Measurements from ENCODE around the gene PACSIN2. TPM values are rescaled to one million over a fixed set of nuclear protein-coding genes. Genes with fewer than 3 reads are reported as not detected.
"Not testable (repeated sequence)": the region's sequence is repeated elsewhere in the genome, so short reads cannot be mapped to it uniquely, and the experiment has no call there.

The PACSIN2 gene
- total RNA-seq, 1 donor from 2014 or later, result 45.5 TPM

DNA sequence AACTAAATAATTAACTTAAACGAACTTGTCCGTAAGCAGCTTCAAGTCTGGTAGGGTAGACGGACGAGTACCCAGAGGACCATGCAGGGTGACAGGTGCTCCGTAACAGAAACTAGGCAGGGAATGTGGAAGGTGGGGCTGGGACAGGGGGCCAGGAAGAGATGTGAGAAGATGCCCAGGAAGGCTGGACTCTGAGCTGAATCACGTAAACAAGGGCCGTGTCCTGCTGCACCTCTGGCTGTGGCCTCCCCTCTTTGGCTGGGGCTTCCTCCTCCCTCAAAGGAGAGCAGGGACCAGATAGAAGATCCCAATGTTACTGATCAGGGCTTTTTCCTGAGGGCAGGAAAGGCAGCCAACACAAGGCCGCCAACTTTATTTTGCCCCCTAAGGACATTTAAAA is 47.9 kb downstream of the PACSIN2 start:
- DNase-seq (ENCODE audit: low read depth), result no peak

DNA sequence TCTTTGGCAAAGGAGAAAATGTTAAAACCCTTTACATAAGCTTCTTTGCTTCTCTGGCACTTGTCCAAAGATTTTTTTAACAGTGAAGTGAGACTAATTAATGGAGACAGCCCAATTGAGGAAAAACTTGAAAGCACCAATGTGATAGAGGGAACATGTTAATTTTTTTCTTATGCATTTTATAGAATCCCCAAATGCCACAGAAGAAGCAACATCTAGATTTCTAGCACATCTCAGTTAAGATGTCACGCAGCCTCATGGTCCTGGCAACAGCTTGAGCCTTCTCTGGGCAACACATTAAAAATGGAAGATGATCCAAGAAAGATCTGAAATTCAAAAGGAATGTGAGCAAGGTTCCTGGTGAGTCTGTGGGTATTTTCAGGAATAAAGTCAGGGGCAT is 48.5 kb downstream of the PACSIN2 start:
- DNase-seq (ENCODE audit: low read depth), result peak; percentile 55

DNA sequence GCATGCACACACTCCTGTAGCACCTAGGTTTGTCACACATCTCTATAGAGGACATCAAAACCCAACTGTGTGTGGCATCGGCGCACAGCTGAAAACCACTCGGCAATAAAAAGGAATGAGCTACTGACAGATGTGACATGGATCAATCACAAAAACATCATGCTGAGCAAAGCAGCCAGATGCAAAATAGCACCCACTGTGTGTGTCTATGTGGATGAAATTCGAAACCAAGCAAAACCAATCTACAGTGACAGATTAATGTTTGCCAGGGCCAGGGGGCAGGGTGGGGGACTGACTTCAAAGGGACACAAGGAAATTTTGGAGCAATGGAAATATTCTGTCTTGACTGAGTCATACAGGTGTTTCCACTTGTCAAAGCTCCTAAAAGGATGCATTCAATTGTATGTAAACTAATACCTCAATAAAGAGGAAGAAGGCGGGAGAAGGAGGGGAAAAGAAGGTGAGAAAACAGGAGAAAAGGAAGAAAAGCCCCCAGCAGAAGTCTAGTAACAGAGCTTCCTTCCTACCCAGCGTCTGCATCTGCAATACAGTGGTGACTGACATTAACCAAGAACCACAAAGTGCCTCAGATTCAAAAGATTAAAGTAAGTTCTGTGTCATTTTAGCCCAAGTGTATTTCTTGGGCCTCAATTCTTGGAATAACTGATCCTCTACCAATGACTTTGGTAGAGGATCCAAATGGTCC is 49.8 kb downstream of the PACSIN2 start:
- DNase-seq (ENCODE audit: low read depth), result no peak

DNA sequence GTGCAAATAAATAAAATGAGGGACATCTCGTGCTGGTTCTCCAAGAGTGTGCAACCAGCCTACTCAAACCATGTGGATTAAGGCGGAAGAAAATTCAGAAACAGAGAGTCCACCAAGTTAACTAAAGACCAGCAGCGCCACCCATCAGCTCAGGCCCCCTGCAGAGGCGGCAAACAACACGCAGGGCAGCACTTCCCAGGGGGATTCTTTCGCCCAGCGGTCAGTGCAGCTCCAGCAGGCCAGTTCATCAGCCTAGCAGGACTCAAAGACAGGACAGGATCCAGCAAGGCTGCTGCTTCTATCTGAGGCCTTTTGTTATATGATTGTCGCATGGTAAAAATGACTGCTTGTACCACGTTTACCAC is 51.7 kb downstream of the PACSIN2 start:
- DNase-seq (ENCODE audit: low read depth), result no peak

DNA sequence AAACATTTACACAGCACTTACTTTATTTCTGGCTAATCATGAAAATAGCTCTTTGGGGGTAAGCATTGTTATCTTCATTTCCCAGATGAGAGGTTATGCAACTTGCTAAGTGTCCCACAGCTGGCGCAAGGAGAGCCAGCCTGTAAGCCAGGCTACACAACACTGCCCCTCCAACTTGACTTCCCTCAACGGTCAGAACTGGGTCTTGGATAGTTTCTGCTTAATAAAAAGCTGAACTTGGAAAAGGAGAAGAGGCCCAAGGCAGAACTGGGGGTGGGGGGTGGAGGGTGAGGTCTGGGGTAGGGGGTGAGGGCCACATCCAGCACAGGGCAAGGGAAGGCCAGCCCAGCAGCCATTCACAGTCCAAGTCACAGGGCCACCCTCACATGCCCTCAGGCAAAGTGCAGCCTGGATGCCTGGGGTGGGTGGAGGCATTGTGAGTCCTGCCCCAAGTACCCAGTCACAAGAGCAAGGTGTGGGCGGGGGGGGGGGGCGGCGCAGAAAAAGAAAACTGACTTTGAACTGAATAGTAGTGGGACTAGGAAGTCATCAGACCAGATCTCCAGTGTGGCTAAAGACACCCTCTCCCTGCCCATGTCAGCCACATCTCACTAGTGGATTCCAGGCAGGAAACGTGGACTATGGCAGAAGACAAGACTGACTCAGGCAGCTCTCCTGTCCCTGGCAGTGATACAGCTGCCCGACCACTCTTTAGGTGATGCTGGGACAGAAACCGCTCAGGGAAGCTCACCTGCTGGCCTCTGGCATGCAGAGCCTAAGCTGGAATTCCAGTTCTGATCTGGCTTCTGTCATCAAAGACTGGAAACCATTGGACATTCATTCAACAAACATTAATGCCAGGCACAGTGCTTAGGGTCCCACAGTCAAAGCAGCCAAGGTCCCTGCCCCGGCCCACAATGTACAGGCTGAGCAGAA is 52.4 kb downstream of the PACSIN2 start:
- DNase-seq (ENCODE audit: low read depth), result no peak

DNA sequence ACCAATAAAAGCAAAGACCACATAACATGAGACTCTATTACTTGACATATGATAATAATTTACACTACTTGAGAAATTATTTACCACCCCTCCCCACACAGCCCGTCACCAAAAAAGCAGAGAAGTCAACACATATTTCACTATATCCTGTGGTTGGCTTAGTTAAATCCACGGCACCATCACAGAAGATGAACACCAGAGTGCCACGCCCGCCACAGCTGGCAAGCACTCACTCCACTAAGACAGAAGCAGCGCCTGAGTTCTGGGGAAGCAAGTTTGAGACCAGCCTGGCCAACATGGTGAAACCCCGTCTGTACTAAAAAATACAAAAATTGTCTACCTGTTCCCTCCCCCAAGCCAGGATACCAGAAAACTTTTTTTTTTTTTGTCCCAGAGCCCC is 53.1 kb downstream of the PACSIN2 start:
- no peak for DNase-seq (ENCODE audit: low read depth)

DNA sequence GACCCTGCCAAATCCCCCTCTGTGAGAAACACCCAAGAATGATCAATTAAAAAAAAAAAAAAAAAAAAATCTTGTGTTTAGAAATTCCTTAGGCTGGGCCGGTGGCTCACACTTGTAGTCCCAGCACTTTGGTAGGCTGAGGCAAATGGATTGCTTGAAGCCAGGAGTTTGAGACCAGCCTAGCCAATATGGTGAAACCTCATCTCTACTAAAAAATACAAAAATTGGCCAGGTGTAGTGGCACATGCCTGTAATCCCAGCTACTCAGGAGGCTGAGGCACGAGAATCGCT is 53.6 kb downstream of the PACSIN2 start:
- DNase-seq (ENCODE audit: low read depth), result not testable (repeated sequence)

DNA sequence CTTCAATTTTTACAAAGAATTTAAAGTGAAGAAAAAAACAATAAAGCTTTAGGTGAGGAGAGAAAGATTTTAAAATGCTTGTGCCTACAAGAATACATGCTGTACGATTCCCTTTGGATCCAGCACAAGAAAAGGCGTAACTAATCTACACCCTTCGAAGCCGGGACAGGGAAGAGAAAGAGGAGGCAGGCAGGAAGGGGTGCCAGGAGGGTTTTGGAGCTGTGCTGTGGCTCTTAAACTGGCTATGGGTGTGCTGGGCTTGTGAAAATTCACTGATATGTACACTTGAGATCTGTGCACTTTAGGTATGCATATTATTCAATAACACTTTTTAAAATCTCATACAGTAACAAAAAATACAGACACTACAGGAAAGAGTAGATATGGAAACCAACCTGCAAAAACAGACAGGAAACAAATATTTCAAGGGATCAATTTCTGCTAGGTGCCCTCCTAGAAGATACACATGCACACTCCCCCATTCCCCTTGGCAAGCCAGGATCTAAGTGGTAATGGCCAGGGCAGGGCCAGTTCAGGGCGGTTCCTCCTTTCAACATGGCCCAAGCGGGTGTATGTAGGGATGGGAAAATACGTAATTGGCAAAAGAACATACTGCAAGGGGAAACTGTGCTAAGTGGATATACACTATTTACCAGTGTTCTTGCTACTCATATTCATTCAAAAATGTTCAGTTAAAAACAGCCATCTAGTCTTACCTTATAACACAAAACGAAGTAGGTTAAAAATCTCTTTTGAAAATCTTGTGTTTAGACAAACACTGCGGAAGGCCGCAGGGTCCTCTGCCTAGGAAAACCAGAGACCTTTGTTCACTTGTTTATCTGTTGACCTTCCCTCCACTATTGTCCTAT is 54.2 kb downstream of the PACSIN2 start:
- no peak for DNase-seq (ENCODE audit: low read depth)

DNA sequence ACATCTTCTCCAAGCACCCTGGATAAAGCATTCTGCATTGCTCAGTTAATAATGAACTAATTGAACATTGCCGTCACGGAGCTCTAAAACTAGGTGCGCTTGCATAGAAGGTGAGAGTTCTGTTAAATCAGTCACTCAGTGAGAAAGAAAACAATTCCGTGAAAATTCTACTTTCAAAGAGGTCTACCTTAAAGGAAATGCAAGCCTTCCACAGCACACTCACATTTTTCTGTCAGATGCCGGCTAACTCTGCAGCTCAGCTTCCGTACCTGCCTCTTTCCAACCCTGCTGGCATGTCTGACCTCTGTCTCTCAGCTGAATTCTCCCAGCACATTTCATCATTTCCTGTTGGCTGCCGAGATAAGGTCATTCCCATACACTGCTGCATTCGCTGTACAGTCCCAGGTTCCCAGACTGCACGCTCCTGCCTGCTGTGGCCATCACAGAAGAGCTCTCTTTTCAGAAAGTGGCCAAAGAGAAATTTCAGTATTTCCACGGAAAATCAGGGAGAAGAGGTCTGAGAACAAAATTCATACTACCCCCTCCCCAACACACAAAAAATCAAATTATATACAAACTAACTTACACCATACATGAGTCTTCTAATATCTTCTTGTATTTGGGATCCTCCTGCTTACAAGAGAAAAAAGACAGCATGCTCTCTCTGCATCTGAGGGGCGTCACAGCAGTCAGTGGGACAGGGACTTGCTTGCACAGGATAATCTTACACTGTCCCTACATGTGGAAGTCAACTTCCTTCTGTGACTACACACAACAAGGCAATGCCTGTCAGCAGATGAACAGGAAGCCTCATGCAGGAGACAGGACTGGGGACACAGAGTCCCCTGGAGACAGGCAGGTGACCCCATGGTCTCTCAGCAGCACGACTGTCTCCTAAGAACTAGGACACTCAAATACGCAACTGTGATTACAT is 55.1 kb downstream of the PACSIN2 start:
- no peak for DNase-seq (ENCODE audit: low read depth)

DNA sequence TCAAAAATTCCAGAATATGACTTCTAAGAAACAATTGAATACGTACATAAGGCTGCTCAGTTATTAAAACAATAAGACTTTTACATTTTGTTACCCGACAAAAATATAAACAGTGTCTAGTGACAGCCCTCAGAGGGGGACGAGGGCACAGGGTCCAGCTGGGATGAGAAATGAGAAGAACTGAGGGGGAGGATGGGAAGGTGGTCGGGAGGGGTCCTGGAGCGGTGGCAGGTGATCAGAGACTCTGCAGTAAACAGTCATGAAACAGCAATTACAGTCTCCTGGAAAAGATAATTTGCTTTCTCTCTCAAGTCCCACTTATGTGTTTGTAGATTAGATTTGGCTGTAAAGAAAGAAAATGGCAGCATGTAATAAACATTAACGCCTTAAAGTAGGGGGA is 56.0 kb downstream of the PACSIN2 start:
- DNase-seq (ENCODE audit: low read depth), result no peak

DNA sequence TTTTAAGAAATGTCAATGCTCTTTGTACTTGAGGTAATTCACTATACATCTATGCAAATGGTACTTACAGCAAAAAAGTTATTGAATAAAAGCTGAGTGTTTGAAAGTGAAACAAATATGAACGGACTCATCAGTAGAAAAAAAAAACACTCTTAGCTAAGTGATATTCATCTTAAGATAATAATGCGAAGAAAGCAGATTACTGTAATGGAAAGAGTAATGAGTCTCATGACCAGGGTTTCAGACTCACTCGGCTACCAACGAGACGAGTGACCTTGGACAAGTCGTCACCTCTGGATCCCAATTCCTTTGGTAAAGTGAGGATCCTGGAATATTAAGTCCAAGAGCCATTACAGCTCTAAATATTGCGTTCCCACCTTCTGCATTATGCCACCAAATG is 57.0 kb downstream of the PACSIN2 start:
- no peak for DNase-seq (ENCODE audit: low read depth)

DNA sequence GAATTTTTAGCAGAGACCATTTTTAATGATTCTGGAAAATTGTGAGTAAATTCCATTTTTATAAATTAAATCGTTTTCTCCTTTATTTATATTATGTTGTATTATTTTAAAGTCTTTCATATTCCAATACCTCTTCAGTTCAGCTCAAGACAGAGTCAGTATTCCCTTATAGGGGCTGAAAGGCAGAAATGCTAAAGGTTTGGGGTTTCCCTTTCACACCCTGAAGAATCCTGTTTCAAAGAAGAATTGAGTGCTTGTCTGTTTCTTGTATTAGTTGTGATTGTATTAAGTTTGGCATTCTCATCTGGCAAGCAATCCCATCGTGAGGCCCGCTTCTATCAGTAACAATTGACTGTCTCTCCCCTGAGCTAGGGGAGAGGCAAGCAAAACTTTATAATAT is 57.4 kb downstream of the PACSIN2 start:
- no peak for DNase-seq (ENCODE audit: low read depth)

DNA sequence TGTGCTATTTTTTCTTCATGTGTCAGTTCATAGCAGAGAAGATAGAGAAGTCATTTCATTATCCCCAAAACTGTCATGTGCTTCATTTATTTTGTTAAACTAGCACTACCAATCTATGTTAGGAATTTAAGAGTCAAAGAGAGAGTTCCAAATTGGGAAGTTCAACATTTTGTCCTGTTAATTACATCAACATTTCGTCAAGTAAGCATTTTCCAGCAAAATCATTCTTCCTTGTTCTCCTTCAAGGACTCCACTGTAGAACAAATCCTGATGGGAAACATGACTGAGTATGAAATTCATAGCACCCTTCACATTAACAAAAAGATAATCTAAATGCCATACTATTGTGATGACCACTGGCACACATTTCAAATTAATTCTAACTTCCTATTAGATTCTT is 59.1 kb downstream of the PACSIN2 start:
- no peak for DNase-seq (ENCODE audit: low read depth)

DNA sequence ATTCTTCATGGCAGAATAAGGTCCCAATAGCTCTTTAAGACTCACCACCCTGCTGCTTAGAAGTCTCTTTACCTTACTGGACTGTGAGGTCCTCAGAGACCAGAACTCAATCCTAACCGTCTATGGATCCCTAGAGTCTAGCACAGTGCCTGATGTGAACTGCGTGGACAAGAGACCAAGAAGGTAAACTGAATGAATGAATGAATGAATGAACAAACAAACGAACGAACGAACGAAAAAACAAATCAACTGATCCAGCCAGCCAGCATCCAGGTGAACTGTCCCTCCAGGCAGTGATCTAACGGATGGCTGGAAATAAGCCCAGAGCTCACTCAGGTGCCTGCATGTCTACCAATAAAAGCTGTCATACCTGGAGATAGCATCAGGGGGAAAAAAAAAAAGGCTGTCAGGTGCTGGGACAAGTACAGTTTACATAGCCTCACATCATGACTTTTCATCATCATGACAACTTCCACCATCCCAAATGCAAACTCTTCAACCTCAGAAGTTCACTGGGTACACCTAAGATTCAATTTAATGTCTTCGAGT is 59.8 kb downstream of the PACSIN2 start:
- DNase-seq (ENCODE audit: low read depth), result no peak

DNA sequence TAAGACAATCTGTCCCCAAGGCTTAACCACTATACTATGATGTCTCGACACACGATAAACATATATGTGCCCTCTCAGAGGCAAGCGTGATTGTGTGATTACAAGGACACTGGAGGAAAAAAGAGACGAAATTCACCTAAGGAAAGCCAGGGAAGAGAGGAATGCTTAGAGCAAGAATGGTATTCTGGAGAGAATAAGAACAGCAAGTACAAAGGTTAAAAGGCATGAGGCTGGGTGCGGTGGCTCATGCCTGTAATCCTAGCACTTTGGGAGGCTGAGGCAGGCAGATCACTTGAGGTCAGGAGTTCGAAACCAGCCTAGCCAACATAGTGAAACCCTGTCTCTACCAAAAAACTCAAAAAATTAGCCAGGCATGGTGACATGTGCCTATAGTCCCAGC is 61.2 kb downstream of the PACSIN2 start:
- DNase-seq (ENCODE audit: low read depth), result not testable (repeated sequence)

DNA sequence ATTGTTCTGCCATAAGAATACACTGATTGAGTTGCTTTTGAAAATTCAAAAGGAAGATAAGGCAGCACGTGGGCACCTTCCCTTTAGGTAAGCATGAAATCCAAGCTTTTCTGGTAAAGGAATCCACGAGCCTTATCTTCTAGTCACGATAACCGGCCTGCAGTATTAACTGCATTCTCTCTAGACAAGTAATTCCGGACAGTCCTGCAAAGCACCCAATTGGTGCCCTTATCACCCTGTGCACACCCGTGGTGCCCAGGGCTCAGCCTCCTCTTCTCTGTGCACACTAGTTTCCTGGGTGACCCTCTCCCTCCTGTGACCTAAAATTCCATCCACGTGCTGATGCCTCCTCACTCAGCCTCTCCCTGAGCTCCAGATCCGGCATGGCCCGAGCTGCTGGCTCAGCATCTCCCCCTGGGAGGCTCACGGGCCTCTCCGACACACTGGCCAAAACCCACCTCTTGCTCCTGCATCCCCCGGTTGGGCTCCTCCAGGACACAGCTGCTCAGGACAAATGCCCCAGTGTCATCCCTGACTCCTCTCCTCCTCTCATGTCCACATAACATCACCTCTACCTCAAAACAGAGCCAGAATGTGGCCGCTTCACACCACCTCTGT is 63.7 kb downstream of the PACSIN2 start:
- DNase-seq (ENCODE audit: low read depth), result no peak

DNA sequence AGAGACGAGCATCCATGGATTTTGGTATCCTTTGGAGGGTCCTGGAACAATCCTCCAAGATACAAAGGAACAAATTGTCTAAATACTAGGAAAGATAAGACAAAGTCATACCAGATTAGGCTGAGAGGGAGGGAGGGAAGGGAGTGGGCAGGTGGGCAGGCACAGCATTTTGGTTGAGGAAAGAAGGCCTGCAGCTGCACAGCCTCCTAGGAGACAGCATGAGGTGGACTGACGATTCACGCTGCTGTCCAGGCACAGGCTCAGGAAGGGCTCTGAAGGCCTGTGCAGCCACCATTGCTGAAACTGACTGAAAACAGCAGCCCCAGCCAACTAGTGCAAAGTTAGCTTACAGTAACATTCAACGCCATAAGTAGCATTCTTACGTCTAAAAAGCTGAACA is 64.7 kb downstream of the PACSIN2 start:
- DNase-seq (ENCODE audit: low read depth), result no peak

DNA sequence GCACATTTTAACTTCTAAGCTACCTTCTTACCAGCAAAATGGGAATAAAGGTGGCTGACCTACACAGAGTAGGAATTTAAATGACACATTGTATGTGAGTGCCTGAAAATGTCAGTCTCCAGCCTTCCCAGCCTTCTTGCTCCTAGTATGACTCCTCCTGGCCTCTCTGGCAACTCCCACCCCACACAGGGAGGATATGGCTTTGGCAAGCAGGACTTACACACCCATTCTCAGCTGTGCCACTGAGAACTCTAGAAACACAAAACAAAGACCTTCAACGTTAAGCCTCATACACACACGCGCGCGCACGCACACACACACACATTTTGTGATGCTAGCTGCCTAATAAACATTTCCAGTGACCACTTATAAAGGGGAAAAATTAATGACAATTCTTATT is 65.8 kb downstream of the PACSIN2 start:
- no peak for DNase-seq (ENCODE audit: low read depth)

DNA sequence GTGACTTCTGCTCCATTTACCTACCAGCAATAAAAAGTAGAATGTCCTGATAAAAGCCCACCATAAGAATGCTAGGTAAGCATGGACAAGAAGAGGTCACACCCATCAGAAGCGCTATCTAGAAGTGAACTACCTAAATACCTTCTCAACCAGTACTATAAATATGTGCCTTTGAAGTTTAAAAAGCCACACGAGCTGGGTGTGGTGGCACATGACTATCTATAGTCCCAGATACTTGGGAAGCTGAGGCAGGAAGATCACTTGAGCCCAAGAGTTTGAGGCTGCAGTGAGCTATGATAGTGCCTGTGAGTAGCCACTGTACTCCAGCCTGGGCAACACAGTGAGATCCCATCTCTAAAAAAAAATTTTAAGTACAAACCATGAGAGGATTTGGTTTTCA is 66.7 kb downstream of the PACSIN2 start:
- DNase-seq (ENCODE audit: low read depth), result no peak
